Iris pigment epithelial cell (primary cell): ENCODE results near the gene ZIC5.

Experiments used
- DNase-seq: peaks from one replicate; pipeline ENCODE4 v3.0.0-alpha.2; 2011; ENCODE audit warnings: low read depth

Gene ZIC5

GRCh38 chr13:99975626-99976025 is 4.1 kb upstream of the ZIC5 start:
- DNase-seq, result no peak

- no peak for DNase-seq
These were observed 3.5 kb upstream of the ZIC5 start for GRCh38 chr13:99974939-99975561.

GRCh38 chr13:99974296-99974938 is 2.9 kb upstream of the ZIC5 start:
- no peak for DNase-seq

- no peak for DNase-seq
These were observed 2.2 kb upstream of the ZIC5 start for GRCh38 chr13:99973808-99974185.

DNA sequence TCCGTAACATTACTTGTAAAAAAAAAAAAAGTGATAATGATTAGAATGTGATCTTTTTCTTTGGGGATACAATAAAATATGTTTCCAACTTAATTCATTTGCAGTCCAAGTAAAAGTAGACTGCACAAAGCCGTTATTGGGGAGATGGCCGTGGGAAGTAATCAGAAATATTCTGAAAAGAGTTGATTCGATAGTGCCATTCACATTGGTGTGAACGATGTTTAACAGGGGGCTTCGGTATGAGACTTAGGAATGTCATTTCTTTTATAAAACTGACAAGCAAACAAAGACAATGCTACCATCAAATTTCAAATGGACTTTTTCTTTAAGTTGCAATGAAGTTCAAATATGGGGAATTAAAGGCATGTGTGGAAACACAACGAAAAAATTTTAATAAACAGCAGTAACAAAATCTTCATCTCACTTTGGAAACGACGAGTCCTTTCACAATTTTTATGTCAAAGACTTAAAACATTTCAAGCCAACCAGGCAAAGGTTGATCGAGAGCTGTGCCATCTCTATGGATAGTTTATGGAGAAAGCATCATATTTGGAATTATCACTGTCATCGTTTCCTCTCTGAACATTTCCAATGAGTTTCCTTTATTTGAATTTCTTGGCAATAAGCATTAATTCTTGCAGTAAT is 1.7 kb upstream of the ZIC5 start:
- DNase-seq, result no peak

GRCh38 chr13:99972190-99972731 is 694 bp upstream of the ZIC5 start:
- no peak for DNase-seq

DNA sequence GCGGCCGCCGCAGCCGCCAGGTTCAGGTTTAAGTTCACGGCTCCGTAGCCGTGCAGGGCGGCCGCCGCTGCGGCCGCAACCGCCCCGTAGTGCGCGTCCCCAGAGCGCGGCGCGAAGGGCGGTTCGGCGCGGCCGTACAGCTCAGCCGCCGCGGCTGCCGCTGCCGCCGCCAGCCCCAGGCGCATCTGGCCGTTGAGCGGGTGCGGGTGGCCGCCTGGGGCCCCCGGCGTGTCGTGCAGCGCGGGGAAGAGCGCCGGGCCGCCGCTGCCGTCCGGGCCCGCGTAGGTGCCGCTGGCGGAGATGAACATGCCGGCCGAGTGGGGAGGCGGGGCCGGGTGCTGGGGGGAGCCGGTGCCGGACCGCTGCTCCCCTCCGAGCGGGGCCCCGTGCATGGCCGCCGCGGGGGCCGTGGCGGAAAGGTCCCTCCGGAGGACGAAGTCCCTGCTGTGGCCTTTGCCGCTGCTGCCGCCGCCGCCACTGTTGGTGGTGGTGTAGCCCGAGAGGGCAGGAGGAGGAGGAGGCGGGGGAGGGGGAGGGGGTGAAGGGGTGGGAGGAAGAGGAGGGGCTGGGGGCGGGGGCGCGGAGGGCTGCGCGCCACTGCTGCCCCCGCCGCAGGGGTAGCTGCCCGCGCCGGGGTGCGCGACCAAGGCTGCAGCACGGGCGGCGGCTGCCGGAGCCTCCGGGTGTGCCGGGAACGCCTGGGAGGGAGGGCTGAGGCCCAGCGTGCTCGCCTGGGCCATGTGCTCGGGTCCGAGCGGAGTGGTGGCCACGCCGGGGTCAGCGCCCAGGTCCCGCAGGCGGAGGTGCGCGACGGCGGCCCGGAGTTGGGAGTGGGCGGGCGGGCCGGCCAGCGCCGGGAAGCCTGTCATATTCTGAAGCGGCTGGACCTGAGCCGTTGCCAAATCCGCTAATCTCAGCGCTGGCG is 654 bp downstream of the ZIC5 start:
- DNase-seq, result no peak

DNA sequence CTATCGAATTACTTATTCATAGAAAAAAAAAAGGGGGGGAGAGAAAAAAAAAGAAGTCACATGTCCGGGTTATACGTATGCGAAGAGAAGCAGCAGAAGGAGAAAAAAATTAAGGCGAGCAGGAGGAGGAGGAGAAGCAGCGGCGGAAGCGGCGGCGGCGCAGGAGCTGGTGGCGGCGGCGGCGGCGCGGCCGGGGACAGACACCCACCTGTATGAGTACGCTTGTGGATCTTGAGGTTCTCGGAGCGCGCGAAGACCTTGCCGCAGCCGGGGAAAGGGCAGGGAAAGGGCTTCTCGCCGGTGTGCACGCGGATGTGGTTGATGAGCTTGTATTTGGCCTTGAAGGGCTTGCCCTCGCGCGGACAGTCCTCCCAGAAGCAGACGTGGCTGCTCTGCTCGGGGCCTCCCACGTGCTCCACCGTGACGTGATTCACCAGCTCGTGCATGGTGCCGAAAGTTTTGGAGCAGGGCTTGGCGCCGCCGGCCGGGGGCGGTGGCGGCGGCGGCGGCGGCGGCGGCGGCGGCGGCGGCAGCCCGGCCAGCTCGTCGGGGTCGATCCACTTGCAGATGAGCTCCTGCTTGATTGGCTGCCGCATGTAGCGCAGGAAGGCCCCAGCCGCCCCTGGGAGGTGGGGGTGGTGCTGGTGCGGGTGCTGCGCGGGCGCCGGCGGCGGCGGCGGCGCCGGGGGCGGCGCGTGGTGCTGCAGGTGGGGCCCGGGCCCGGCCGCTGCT is 1.5 kb downstream of the ZIC5 start:
- DNase-seq, result no peak

DNA sequence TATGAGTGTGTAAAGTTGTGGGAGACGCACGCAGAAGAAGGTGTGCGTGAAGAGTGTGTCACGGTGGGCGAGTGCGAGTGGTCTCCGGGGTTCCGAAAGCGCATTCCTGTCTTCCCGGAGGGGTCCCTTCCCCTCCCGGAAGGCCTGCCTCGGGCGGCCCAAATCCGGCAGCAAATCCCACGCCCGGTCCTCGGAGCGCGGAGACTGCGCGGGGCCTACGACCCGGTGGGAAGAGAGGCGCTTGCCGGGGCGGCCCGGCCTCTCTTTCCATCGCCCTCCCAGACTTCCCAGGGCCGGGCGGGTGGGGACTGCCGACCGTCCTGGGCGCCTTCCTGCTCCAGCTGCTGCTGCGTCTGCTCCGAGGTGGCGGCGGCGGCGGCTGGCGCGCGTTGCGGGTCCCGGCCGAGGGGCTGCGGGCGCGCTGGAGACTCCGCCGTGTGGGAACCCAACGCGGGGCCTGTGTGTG is 2.1 kb downstream of the ZIC5 start:
- DNase-seq, result no peak

DNA sequence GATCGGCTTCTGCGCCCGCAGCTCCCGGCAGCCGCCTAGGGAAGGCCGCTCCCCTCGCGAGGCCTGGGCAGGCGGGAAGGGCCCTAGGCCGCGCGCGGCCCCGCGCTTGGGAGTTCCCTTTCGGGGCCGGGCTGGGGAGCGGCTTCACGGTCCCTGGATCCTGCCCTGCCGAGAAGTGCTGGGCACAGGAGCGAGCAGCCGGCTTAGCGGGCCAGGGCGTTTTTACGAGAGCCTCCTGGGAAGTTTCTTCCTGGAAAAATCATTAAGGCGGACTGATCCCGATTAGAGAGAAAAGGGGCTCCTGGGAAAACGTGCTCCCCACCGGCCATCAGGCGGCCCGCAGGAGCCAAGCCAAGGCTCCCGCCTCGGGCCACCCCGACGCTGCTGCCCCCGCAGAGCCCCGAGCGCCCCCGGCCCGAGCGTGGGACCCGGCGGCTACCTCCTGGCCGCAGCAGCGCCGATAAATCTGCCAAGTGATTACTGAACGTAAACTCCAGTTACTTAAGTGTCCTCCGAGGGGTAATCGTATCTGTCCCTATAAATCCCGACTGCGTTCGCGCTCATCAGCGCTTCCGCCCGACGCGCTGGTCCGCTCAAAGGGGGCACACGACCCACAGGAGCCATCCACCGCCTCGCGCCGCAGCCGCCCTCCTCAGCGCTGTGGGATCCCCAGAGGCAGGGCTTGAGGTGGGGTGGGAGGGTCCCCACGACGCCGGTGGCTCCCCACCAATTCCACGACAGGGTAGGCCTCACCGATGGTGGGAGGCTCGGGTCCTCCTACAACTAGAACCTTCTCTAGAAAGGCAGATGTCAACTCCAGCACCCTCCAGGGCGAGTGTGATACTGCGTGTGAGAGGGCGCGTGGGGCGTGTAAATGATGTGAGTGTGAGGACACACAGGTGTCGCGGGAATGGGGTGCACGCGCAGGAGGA is 2.8 kb downstream of the ZIC5 start:
- DNase-seq, result no peak

- DNase-seq, result no peak
These were observed 3.6 kb downstream of the ZIC5 start for GRCh38 chr13:99967869-99968520.

DNA sequence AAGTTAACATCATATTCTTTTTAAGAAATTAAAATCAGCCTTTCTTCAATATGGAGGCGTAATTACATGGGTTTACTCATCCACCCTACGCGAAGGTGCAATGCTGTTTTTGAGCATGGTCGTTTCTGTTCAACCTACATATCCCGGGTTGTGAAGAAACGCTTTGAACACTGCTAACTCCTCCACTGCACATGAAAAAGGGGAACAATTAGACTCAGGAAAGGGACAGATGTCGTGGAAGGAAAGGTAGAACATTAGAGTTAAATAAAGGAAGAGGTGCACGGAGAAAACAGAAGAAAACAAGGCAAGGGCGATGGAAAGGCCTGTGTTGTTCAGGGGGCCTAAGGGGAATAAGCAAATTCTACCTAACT is 4.1 kb downstream of the ZIC5 start:
- DNase-seq, result no peak

DNA sequence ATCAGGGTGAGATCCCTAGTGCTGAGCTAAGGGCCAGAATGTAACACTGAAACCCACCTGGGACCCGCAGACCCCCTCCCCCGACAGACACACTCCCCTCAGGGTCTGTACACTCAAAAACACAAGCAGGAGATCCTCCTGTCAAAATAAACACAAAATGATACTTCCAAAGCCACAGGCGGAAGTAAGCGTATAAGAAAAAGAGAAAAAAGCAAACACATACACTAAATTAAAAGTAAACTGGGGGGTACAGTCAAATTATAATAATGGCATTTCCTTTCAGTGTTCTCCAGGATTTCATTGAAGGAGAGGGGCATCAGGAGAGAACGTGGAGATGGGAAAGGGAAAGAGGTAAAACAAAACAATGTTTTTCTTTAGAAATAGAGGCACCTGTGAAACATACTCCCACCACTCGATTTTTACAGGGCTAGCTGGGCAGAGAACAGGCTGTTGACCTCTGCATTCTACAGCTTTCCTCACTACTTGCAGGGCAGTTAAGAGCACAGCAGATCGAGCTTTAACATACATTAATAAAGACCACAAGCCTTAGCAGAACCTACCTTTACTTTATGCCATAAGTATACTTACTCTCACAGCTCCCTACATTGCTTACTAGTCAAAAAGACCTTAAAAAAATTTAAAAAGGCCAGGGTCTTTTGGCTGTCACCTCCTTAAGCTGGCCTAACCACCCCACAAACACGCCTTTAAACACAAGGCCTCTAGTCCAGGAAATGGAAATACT is 5.3 kb downstream of the ZIC5 start:
- DNase-seq, result no peak

- DNase-seq, result no peak
These were observed 6.1 kb downstream of the ZIC5 start for GRCh38 chr13:99965329-99966000.

- no peak for DNase-seq
These were observed 7.7 kb downstream of the ZIC5 start for GRCh38 chr13:99963816-99964339.

DNA sequence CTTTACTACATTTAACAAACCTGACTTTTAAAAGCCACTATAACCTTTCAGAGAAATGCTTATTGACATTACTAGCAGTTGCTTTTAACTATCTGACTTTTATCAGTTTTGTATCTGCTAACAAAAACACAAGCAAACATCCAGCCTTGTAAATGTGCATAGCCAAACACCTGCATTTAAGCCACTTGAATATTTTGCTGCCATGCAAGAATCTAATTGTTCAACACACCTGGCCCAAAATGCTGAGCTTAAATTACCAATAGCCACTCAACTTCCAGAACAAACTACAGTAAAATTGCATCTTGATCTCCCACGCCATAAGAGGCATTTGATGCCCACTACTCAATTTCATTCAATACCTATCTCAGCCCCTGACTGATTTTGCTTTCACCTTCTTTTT is 9.3 kb downstream of the ZIC5 start:
- DNase-seq, result no peak

- DNase-seq, result no peak
These were observed 9.9 kb downstream of the ZIC5 start for GRCh38 chr13:99961636-99962035.

GRCh38 chr13:99960663-99961311 is 10.8 kb downstream of the ZIC5 start:
- no peak for DNase-seq
